M059J (cell line): ENCODE data around the gene FAM3D. TPM values are rescaled to one million over a fixed set of nuclear protein-coding genes. Genes with fewer than 3 reads are reported as not detected.
A peak's percentile ranks its signal among the peaks of the same experiment; 100 is the strongest.
"Not testable (repeated sequence)": the region's sequence is repeated elsewhere in the genome, so short reads cannot be mapped to it uniquely, and the experiment has no call there.

Experiments
- DNase-seq: peaks from one replicate; pipeline ENCODE4 v3.0.0-alpha.2; 2012; ENCODE audit warnings: low read depth
- total RNA-seq: library from RNA; depleted of rRNA; stranded (reverse); fragments of >200 nt; shearing (Covaris generic); gene quantifications from 2 replicates; pipeline ENCODE4 v1.2.3, GENCODE V29; 2014

Gene FAM3D
- total RNA-seq, 1 experiment from 2014 or later = not detected

DNA sequence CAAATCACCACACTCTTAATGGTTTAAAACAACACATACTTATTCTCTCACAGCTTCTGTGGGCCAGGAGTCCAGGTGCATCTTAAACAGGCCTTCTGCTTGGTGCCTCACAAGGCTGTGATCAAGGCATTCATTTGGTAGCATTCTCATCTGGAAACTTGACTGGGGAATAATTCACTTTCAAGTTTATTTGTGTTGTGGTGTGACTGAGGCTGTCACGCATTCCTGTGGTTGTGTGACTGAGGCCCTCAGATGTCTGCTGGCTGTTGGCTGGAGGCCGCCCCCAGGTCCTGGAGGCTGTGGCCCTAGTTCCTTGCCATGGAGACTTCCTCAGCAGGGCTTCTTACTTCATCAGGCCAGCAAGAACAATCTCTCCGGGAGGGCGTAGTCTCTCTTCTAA lies 16.9 kb upstream of the FAM3D start:
- DNase-seq = peak; percentile 72

DNA sequence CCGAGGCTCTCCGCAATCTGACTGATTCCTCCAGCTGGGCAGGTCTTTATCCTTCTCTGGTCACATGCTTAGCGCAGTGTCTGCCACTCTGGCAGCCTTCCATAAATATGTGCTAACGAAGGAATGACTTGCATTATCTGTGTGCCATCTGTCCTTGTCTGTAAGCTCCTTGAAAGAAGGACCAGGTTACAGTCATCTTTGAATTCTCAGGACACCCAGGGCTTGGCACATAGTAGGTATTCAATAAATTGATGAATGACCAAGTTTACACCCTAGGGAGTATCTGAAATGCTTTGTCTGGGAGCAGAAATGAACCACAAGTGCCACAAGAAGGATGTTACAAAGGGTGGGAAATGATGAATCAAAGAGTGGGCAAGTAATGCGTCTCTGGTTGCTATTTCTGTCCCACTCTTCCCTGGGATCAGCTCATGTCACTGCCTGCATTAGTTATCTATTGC lies 16.5 kb upstream of the FAM3D start:
- DNase-seq = no peak

DNA sequence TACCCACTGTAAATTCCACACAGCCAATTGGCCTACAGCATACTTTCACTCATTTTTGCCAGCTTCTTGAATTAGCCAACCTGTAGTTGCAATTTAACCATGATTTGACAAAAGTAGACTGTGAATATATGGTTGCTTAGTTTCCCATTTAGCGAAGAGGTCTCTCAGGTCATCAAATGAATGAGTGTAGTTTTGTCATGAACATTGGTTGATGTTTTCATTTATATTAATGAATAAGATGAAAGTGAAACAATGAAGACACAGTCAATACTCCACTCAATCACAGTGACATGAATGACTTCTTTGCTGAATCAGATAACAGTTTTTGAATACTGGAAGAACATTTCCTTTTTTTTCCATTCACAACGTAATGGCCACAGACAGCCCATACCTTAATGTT lies 15.3 kb upstream of the FAM3D start:
- DNase-seq = no peak

DNA sequence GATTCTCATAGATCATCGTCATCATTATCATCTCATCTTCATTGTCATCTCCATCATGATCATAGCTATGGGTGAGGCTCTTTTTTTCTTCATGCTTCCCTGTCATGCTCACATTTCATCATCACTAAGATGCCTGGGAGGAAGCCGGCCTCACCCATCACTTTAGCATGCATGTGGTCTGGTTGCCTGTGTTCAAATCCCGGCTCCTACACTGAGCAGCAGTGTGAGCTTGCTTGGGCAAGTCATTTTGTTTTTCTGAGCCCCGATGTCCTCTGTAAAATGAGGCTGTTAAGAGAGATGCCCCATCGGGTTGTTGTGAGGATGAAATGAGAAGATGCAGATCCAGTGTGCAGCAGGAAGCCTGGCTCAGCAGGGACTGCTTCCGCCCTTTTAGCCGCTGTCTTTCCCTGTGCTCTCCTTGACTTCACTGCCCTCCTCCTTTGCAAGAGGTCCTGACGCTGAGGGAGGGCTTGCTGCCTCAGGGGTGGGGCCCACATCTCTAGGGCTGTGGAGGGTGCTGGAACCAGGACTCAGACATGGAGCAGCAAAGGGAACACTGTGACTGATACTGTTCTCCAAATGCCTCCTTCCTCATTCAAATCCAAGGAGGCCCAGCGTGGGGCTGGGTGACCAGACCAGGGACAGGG lies 14.4 kb upstream of the FAM3D start:
- DNase-seq = no peak

GRCh38 chr3:58679974-58680666 lies 13.5 kb upstream of the FAM3D start:
- peak; percentile 3 for DNase-seq

GRCh38 chr3:58679446-58679845 lies 12.9 kb upstream of the FAM3D start:
- DNase-seq = peak; percentile 25

GRCh38 chr3:58678177-58678970 lies 11.8 kb upstream of the FAM3D start:
- not testable (repeated sequence) for DNase-seq

DNA sequence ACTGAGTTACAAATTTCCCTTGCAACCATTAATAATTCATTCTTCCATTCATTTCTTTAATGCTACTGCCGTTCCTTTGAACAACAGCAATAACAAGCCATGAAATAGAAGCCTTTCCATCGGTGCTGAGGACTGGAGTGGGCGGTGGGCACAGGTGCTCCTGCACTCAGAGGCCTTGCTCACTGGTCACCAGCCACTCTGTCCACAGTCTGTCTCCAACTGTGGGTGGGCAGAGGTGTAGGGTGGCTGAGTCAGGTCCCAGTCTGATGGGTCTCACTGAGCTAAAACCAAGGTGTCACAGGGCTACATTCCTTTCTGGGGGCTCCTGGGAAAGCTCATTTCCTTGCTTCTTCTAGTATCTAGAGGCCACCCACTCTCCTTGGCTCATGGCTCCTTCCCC lies 6.3 kb upstream of the FAM3D start:
- DNase-seq = no peak

GRCh38 chr3:58672451-58672850 lies 5.9 kb upstream of the FAM3D start:
- DNase-seq = no peak

DNA sequence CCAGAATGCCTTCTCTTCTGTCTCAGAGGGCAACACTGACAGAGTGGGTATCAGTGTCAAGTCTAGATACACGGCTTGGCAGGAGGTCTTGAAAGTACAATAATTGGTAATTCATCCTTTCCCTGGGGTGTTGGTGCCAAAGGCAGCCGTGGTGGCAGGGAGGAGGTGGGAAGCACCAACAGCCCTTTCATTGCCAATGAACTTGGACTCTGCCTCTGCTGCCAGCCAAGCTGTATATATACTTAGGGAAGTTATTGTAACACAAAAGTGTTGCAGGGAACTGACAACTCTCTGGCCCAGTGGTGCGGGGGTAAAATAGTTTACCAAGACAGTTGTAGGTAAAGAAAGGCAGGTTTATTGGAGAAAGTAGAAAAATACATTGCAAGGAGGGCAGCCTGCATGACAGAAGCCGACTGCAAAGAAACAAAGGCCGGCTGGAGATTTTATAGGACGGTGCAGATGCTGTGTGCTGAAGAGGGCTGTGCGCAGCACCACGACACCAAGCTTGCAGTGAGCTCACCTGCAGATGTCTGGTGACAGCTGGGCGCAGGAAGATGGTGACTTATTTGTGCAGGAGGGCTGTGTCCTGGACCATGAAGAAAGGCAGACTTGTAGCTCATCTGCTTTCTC lies 4.0 kb upstream of the FAM3D start:
- no peak for DNase-seq

DNA sequence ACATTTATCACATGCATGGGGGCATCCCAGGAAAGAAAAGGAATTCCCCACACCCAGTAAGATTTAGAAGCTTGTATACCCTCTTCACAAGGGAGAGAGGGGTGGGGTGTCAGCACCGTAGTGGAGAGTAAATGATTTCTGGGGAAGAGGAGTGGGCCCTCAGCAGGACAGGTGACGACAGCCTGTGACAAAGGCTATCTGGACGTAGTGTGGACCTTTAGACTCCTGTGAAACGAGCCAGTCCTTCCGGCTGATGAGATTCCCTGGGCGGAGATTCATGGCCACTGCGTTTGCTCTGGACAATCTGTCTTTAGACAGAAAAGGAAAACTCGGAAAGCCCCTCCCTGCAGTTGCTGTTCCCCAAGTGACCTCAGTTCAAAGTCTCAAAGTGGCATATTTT lies 1.7 kb upstream of the FAM3D start:
- DNase-seq = no peak

DNA sequence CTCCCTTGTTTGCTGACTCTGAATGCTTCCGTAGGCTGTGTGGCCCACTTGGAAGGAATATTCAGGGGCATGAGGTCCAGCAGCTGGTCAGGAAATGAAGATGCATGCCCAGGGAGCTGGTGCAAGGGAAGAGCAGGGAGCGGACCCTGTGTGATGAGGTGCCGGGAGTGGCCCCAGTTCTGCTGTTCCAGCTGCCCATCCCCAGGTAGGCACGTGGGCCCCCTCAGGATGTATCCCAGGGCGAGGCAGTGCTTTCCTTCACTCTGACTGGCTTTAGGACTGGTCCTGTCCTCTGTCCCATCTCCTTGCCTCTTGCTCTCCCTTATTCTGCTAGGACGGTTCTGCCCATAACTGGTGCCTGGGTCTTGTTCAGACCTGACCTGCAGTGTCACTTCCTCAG lies 1.1 kb upstream of the FAM3D start:
- no peak for DNase-seq

- no peak for DNase-seq
Observed at GRCh38 chr3:58667229-58667628, 655 bp upstream of the FAM3D start.

DNA sequence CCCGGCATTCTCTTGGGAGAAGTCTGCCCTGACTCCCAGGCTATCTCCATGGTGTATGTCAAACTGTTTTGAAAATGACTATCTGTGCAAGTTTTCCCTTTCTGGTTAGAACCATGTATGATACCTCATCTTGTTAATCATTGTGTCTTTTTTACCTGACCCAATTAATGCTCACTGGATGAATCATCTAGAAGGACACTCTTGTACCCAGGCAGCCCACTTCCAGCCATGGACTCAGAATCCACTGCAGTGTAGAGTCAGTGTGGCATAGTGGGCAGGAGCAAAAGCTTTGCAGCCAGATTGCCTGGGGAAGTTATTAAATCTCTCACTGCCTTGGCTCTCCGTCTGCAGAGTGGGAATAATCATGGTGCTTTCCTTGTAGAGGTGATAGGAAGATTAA lies 1.2 kb downstream of the FAM3D start:
- peak; percentile 24 for DNase-seq

DNA sequence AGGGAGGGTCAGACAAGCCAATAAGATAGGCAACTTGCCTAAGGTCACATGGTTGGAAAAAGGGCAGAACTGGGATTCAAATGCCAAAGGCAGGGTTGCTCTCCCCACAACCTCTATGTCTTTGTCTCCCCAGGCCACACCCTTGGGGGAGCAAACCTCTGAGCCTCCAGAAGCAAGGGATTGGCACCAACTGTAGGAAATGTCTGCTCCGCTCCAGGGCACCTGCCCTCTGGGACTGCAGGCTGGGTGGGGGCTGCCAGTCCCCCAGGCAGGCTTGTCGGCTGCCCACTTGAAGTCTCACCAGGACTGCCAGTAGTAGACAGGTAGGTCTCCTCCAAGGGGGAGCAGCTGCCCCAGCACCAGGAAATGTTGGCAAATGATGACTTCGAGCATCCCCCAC lies 2.0 kb downstream of the FAM3D start:
- DNase-seq = no peak

GRCh38 chr3:58661836-58662420 lies 4.6 kb downstream of the FAM3D start:
- no peak for DNase-seq

GRCh38 chr3:58660998-58661397 lies 5.6 kb downstream of the FAM3D start:
- no peak for DNase-seq

DNA sequence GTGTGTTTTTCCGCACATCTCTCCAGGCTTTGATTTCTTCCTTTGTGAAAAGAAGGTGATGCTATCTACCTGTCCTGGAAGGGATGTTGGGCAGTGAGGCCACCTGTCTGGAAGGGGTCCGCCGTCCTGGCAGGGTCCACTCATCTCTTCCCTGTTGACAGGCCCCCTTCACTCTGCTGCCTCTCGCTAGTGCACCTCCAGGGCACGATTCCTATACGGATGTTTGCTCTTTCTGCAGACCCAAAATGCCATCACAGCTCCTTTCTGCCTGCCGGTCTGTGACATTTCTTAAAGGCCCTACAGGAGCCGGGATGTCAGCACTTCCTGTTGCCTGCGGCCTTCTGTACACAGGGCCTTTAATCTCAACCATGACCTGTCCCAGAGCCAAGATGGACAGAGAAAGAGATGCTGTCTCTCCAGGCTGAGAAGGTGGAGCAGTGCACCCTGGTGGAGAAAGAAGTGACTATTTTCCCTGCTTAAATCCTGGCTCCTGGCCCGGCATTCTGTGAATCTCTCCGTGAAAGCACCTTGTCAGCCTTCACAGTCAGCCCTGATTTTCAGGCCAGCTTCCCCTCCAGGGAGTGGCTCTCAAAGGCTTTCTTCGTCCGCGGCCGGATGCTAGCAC lies 7.4 kb downstream of the FAM3D start:
- peak; percentile 42 for DNase-seq

DNA sequence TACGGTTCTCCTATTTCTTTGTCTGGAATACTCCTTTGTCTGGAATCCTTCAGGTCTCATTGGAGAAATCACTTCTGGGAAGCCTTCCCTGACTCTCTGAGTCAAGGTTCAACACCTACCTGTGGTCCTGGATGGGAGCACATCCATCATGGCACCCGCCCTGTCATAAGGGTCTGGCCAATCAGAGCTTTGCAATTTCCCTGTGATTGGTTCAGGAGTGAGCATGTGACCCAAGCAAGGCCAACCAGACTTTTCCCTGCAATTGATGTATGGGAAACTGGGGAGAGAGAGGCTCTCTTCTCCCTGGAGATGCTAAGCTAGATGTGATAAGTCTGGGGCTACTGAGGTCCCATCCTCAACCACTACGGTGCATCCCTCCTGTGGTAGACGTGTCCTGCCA lies 8.1 kb downstream of the FAM3D start:
- DNase-seq = no peak

- no peak for DNase-seq
Observed at GRCh38 chr3:58657571-58658141, 8.9 kb downstream of the FAM3D start.

DNA sequence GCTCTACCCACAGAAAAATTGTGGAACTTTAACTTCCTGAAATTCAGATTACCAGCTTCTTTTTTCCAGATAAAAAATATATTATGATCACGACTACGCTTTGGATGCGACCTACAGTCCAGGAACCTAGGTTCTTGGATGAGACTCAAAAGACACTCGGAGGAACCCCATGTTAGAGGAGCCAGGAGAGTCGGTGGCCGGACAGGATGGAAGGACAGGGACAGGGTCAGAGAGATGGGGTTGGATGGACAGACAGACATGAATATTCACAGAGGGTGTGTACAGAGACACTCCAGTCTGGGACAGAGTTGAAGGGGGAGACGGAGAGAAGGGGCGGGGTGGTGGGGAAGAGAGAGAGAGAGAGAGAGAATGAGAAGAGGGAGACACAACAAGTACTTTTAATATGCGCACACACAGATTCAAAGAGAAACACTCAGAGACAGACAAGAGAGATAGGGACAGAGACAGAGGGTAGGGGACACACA lies 9.5 kb downstream of the FAM3D start:
- no peak for DNase-seq
